NCI-H2171 (cell line): ENCODE data around the gene SCAMP2.
A peak's percentile ranks its signal among the peaks of the same experiment; 100 is the strongest.

Source experiments
- DNase-seq: peaks from one replicate; lab custom pipeline; 2025; lab: John Stamatoyannopoulos, UW

Gene SCAMP2

DNA sequence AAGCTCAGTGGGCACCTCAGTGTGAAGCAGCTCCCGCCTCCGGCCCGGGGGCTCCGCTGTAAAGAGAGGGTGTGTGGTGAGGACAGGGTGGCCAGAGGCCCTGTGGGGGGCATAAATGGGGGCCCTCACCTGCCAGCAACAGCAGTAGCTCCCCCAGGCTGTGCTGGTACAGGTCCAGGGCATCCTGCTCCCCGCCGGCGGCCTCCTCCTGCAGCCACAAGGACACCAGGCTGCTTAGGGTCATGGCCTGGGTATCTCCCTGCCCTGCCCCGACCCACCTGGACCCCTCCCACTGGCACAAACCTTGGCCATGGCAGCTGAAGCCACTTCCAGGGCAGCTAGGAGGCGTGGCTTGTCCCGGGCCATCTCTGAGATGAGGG lies 35.0 kb downstream of the SCAMP2 start:
- DNase-seq, result no peak

- no peak for DNase-seq
These were observed 35.6 kb downstream of the SCAMP2 start for GRCh38 chr15:74837482-74838136.

GRCh38 chr15:74836846-74837245 lies 36.3 kb downstream of the SCAMP2 start:
- no peak for DNase-seq

GRCh38 chr15:74835312-74835823 lies 37.8 kb downstream of the SCAMP2 start:
- DNase-seq, result no peak

DNA sequence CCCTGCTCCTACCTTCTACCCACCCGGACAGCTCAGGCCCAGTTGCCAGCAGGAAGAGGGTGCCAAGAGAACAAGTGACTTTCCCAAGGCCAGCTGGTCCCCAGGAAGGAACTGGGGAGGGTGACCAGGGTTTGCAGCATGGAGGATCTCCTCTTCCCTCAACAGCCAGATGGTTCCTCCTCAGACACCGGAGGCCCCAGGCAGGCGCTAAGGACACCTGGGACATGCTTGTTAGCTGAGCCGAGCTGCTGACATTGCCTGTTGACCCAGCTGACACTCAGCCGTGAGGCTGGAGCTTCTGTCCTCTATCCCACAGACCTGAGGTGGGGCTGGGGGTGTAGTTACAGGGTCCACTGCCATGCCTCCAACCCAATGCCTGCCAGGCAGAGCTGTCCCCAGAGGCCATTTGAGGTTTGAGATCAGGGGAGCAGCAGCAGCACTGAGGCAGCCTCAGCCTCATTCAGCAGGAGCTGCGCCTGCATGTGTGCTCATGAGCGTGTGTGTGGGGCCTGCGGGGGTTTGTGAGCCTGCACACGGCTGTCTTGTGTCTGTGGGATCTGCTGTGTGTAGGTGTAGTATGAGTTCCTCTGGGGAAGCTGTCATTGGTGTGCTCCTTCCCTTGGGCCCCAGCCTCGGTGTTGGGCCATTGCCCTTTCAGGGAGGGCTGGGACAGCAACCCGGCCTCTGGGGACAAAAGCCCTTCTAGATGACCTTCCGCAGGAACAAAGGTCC lies 39.6 kb downstream of the SCAMP2 start:
- DNase-seq, result peak; percentile 54

DNA sequence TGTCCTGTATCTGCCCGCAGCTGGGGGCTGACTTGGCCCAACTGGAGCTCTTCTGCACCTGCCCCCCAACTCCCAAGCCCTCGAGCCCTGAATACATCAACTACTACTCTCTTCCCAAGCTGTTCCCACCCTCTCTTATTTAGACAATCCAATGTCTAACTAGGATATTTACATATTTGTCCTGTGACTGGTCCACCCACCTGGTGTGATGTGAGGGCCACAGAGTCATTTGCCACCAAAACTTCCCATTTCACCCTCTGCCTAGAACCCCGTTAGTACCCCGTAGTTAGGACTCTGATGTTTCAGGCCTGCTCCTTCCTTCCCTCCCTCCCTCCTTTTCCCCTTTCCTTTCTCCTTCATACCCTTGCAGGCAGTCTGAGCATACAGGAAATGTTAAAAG lies 40.3 kb downstream of the SCAMP2 start:
- DNase-seq, result no peak

DNA sequence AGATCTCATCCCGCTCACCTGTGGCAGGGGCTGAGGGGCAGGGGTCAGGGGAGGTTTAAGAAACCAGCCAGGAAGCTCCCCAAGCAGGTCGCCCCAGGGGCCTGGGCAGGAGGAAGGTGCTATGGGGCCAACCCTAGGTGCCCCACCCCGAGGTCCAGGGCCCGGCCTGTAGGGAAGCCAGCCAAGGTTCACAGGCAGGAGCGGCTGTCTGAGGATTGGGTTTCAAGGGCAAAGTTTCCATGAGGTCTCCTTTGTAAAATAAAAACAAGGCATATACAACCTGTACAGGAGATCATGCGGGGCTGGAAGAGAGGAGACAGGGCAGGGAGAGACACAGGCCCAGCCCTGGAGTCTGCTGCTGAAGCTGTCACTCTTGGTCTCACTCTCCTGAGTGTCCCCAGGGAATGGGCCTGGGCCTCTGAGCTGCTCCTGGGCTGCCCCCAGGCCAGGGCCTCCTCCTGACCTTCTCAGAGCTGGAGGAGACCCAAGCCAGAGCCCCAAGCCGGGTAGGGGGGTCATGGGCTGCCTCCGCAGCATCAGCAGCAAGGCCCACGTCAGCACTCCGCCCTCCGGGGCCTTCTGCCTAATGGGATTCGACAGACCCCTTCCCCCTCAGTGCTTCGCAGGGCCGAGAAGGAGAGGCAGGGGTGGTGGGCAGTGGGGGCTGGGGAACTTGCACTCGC lies 41.2 kb downstream of the SCAMP2 start:
- no peak for DNase-seq

- no peak for DNase-seq
These were observed 42.3 kb downstream of the SCAMP2 start for GRCh38 chr15:74830868-74831267.

DNA sequence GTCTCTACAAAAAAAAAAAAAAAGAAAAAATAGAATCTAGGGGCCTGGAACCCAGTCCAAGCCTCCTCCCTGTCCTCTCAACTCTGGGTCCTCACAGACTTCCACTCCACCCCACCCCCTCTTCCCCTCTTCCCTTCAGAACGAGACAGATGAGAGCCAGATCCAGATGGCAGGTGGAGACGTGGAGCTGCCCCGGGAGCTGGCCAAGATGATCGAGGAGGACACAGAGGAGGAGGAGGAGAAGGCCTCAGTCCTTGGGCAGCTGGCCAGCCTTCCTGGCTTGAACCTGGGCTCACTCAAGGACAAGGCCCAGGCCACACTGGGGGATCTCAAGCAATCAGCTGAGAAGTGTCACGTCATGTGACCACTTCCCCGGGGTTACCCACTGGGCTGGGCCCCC lies 43.2 kb downstream of the SCAMP2 start:
- DNase-seq, result no peak

- DNase-seq, result no peak
These were observed 43.7 kb downstream of the SCAMP2 start for GRCh38 chr15:74829486-74829885.

DNA sequence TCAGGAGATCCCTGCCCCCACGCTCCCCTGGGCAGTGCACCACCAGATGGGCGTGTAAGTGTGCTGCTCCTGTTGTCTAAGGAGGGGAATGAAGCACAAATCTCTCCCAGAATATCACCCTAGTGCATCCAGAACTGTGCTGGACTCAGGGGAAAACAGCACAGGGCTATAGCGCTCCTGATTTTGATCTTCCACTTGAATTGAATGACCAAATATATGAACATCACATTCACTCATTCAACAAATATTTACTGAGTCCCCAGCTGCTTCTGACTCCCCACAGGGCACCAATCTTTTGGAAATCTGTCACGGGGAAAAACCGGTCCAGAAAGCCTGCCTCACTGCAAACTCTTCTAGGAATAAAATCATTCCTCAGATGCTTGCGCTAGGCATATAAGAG lies 44.3 kb downstream of the SCAMP2 start:
- no peak for DNase-seq

DNA sequence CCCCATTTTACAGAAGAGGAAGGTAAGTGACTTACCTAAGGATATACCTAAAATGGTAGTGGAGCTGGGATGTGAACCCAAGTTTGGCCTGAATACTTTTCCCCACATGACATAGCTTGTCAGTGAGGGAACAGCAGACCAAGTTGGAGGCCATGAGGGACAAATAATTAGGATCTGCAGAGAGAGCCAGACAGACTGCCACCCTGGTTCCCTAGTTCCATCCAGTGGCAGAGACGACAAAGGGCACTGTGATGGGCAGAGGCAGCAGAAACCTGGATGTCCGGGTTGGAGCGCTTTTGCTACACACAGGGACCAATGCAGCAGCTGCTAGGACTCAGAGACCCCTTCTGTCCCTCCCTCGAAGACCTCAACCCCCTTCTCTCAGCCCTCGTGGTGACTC lies 45.6 kb downstream of the SCAMP2 start:
- DNase-seq, result no peak

DNA sequence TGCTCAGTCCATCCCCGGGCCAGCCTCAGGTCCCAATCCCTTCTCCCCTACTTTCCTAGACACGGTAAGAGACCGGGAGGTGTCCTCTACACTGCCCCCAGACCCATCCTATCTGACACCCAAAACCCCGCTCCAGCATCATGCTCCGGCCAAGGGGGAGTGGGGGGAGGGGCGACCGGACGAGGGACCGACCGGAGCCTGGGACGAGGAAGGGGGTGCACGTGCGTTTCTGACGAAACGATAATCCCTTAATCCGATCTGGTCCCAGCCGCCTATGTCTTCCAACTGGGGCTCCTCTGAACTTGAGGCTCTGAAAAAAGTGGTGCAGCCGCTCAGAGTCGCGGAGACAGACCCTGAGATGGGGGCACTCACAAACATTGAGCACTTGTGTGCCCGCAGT lies 46.2 kb downstream of the SCAMP2 start:
- no peak for DNase-seq

- DNase-seq, result no peak
These were observed 46.8 kb downstream of the SCAMP2 start, which contains the start of gene CPLX3 for GRCh38 chr15:74826364-74826819. TSS of gene CPLX3 (plus strand) at chr15:74826627. CDS start at chr15:74826704, 77 bp downstream.

DNA sequence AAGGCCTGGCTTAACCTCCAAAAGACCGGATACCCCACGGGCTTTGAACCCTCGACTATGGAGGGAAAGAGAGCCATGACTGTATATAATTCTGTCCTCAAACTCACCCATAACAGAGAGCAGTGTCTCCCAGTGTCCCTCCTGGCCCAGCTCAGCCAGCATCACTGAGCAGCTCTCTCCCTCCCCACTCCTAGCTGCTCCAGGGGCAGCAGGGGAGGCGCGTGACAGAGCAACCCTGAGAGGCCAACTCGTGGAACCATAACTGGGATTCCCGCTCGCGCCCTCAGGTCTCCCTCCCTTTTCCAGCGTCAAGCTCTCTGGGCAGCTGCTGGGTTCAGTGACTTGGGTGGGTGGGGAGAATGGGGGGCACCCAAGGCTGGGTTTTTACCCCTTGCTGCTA lies 47.3 kb downstream of the SCAMP2 start:
- no peak for DNase-seq

- DNase-seq, result no peak
These were observed 48.2 kb downstream of the SCAMP2 start for GRCh38 chr15:74824976-74825375.

- peak; percentile 62 for DNase-seq
These were observed 49.8 kb downstream of the SCAMP2 start for GRCh38 chr15:74823324-74823723.

GRCh38 chr15:74822233-74822632 lies 50.9 kb downstream of the SCAMP2 start:
- DNase-seq, result no peak

DNA sequence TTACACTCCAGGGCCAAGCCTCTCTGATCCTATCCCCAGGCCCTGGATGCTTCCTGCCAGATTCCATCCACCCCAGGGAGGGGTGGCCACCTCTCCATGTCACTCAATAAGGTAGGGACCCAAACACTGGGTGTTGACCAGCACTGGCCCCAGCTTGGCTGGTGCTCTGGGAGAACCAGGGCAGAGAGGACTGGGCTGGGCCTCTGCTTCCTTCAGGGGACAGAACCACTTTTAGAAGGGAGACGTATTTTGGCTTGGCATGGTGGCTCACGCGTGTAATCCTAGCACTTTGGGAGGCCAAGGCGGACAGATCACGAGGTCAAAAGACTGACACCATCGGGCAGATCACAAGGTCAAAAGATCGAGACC lies 51.4 kb downstream of the SCAMP2 start:
- DNase-seq, result no peak

- peak; percentile 54 for DNase-seq
These were observed 51.9 kb downstream of the SCAMP2 start for GRCh38 chr15:74821091-74821789.

DNA sequence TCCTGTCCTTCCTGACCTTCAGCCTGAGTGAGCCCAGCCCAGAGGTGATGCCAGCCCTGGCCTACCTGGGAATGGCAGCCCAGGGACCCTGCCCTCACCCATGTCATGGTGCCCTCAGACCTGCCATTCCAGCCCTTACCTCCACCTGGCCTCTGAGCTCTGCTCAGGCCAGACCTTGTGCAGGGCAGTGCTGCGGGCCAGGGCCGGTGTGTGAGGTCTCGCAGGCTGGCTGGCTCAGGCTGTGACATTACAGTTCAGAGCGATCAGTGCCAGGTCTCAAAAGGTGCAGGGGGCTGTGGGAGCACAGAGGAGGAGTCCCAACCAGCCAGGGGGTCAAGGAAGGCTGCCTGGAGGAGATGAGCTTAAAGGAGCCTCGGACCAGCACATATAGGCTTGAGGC lies 53.1 kb downstream of the SCAMP2 start:
- no peak for DNase-seq

DNA sequence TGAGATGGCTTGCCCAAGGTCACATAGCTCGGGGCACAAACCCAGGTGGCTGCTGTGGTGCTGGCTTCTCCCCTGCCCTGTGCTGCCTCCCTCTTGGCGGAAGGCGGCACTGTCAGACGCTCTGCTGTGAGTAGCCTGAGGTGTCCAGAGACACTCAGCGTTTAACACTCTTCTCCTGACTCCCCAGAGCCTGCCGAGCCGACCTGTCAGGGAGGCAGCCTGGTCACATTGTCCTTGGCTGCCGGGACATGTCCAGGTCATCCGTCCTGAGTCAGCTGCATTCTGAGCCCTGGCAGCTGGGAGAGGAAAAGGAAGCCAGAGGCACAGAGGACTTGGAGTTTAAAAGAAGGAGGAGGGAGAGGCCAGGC lies 55.8 kb downstream of the SCAMP2 start:
- DNase-seq, result no peak
